HG03064 (cell line): ENCODE results near the gene ZCCHC18.

ENCODE experiments used
- ATAC-seq: cut with Tn5 transposase; IDR thresholded peaks from one replicate; pipeline ENCODE4 v1.9.1; 2021; ENCODE audit warnings: low read depth; ENCODE audit not compliant: unreplicated experiment

The ZCCHC18 gene

DNA sequence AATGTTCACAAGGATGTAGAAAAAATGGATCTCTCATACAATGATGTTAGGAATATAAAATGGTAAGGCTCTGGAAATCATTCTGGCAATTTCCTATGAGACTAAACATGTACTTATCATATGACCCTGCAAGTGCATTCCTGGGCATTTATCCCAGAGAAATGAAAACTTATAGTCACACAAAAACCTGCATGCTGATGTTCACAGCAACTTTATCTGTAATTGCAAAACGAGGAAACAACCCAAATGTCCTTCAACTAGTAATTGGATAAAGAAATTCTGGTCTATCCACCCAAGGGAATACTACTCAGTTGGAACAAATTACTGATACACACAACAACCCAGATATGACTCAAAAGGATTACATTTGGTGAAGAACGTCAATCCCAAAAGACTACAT lies 14.5 kb downstream of the ZCCHC18 start:
- ATAC-seq = no peak

- no peak for ATAC-seq
Observed at GRCh38 chrX:104130808-104131207, 18.5 kb downstream of the ZCCHC18 start.

- no peak for ATAC-seq
Observed at GRCh38 chrX:104134583-104135261, 22.4 kb downstream of the ZCCHC18 start.

- no peak for ATAC-seq
Observed at GRCh38 chrX:104135677-104136076, 23.4 kb downstream of the ZCCHC18 start.

DNA sequence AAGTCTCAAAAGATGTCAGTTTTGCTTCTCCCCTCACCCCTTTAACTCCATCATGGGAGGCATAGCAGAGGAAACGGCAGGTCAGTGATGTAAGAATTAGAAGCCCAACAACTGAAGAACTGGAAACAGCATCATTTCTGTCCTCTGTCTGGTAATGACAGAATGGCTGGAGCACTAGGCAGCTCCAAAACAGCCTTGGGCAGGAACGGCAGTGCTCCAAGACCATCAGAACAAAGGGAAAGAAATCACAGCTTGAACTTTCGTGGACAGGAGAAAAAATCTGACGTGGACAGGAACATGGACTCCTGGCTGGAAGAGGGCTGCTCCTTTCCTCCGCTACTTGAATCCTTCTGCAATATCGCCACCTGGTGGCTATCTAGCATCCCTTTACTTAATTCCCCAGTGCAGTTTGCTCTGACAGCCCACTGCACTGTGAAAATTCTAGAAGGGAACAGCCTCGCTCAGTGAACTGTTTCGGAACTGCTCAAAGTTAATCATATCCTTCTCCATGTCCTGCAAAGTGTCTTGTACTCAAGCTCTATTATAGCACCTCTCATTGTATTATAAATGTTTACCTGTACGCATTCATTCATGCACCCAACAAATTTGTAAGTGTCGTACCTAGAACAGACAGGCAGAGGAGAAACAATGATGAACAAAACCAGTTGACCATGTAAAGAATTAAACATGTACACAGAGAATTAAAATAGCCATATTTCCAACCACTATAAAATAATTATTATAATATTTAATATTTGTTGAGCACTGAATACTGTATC lies 24.1 kb downstream of the ZCCHC18 start:
- peak; percentile 73 for ATAC-seq

GRCh38 chrX:104137496-104137895 lies 25.2 kb downstream of the ZCCHC18 start:
- ATAC-seq = no peak

- no peak for ATAC-seq
Observed at GRCh38 chrX:104141087-104141760, 28.9 kb downstream of the ZCCHC18 start.

DNA sequence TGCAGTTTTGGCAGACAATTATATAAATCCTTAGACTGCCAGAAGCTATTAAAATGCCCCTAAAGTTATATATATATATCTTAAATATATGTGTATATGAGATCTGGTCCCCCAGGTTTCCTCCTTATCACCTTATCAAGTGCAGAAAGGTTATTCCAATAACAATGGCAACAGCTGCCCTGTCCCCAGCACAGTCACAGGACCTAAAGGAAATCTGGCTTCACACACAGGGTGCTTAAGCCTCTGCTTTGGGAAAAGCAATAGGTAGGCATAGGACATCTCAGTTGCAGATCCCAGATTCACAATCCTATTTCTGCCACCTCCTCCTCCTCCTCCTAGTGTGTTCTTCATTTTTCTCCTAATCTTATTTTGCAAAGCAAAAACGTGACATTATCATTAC lies 38.7 kb downstream of the ZCCHC18 start:
- no peak for ATAC-seq

DNA sequence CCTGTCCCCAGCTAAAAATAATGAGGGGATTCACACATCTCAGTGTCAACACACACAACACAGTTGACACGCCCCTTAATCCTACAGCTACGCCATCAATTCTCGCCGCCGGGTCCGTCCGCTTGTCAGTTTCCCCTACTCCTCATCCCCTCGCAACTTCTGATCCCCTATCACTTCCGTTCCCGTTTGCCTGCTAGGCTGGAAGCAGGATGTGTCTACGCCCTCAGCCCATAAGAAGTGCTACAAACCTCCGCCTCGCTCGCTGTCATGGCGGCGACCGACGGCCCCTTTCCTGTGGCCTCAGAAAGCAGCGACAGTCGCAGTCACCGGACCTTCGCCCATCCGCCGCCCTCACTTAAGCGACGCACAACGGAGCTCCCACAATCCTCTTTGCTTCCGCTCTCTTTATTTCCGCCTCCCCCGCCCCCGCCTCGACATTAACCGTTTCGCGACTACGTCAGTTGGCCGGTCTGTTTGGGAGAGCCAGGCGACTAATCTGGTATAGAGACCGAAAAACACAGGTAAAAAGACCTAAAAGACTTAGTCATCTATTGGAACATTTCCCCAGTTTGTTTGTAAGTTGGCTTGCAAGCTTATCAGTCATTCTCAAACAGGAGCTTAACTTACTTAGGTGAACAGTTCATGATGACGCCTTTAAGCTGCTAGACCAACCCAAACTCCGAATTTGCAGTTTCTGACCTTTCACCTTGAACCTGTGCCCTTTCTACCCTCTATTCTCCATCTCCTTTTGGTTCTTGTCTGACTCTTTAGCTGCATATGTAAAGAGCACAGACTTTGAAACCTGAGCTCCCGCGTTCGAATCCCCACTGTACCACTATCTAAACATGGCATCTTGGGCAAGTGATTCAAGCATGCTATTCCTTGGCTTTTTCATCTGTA lies 44.6 kb downstream of the ZCCHC18 start, which contains the start of gene SLC25A53:
SLC25A53 (minus strand) TSS at position 380 of the 900 bp plus-strand sequence. CDS start 51,752 bp downstream, outside the sequence.
- peak; percentile 89 for ATAC-seq
